IMR-90 (cell line): Measurements from ENCODE around the gene EPAS1. TPM values are rescaled to one million over a fixed set of nuclear protein-coding genes. Genes with fewer than 3 reads are reported as not detected.

Source experiments
- ATAC-seq: fragments of 200-7000 bp; cut with Tn5 transposase; 2 replicates; pipeline ENCODE4 v1.9.1; 2020; ENCODE audit warnings: low read depth, mild to moderate bottlenecking, moderate library complexity
- BruUV-seq: library from RNA; stranded (reverse); fragments of 400-500 nt; replicated peaks from 2 replicates; lab custom pipeline; 2021; lab: Mats Ljungman, UMichigan
- CTCF ChIA-PET: fragments of 300-600 bp; formaldehyde crosslinking; extraction: SDS; loops from one replicate; lab custom pipeline; 2021; ENCODE audit warnings: antibody characterized with exemption; lab: Yijun Ruan, JAX
- POLR2A ChIA-PET: fragments of 300-600 bp; sonication (Branson Sonifier 250); formaldehyde crosslinking; loops from one replicate; lab custom pipeline; 2022; ENCODE audit warnings: antibody characterized with exemption; ENCODE audit not compliant: unreplicated experiment; lab: Charles Lee
- DNase-seq: peaks from one replicate; pipeline ENCODE4 v3.0.0; 2013
- H2AFZ ChIP-seq: replicated peaks from 2 replicates; pipeline ENCODE3; 2013; ENCODE audit warnings: low read length, mild to moderate bottlenecking; ENCODE audit not compliant: poor library complexity
- H2AK5ac ChIP-seq: 2 replicates; pipeline ENCODE4 v1.6.1; 2013; ENCODE audit warnings: low read depth, low read length, inconsistent platforms
- H2AK9ac ChIP-seq: replicated peaks from 2 replicates; pipeline ENCODE3; 2013; ENCODE audit warnings: mild to moderate bottlenecking, low read depth, low read length, moderate library complexity; ENCODE audit not compliant: poor library complexity
- H2BK120ac ChIP-seq: 2 replicates; pipeline ENCODE4 v1.6.1; 2013; ENCODE audit warnings: low read depth, low read length, inconsistent platforms
- H2BK15ac ChIP-seq: 3 replicates; pipeline ENCODE4 v1.6.1; 2013; ENCODE audit warnings: low read depth, low read length, inconsistent platforms
- H2BK20ac ChIP-seq: 2 replicates; pipeline ENCODE4 v1.6.1; 2013; ENCODE audit warnings: low read depth, mild to moderate bottlenecking, inconsistent platforms, low read length, moderate library complexity
- H2BK5ac ChIP-seq: 2 replicates; pipeline ENCODE4 v1.6.1; 2013; ENCODE audit warnings: mild to moderate bottlenecking, low read depth, low read length, inconsistent platforms; ENCODE audit not compliant: poor library complexity, severe bottlenecking
- H3K14ac ChIP-seq: replicated peaks from 2 replicates; pipeline ENCODE4 v1.6.1; 2013; ENCODE audit warnings: low read depth, low read length, inconsistent platforms
- H3K18ac ChIP-seq: 2 replicates; pipeline ENCODE4 v1.6.1; 2013; ENCODE audit warnings: low read depth, low read length, control low read depth
- H3K23ac ChIP-seq: 2 replicates; pipeline ENCODE4 v1.6.1; 2013; ENCODE audit warnings: low read depth, low read length, inconsistent platforms
- H3K27ac ChIP-seq: 2 replicates; pipeline ENCODE4 v1.5.1; 2013; ENCODE audit warnings: mild to moderate bottlenecking, control low read depth, low read length; ENCODE audit not compliant: insufficient read depth
- H3K27me3 ChIP-seq: 2 replicates; pipeline ENCODE4 v1.6.1; 2013; ENCODE audit warnings: low read length; ENCODE audit not compliant: control insufficient read depth, insufficient read depth
- H3K36me3 ChIP-seq: 2 replicates; pipeline ENCODE4 v1.6.1; 2013; ENCODE audit warnings: low read length, mixed read lengths; ENCODE audit not compliant: control insufficient read depth, insufficient read depth
- H3K4ac ChIP-seq: 2 replicates; pipeline ENCODE4 v1.6.1; 2013; ENCODE audit warnings: low read depth, low read length, inconsistent platforms
- H3K4me1 ChIP-seq: 2 replicates; pipeline ENCODE4 v1.6.1; 2013; ENCODE audit warnings: low read length, mixed read lengths; ENCODE audit not compliant: control insufficient read depth, insufficient read depth
- H3K4me2 ChIP-seq: 2 replicates; pipeline ENCODE4 v1.6.1; 2013; ENCODE audit warnings: low read depth, mild to moderate bottlenecking, control low read depth, low read length, moderate library complexity
- H3K4me3 ChIP-seq: 2 replicates; pipeline ENCODE4 v1.5.1; 2013; ENCODE audit warnings: low read depth, mild to moderate bottlenecking, control low read depth, low read length, moderate library complexity; ENCODE audit not compliant: insufficient read depth
- H3K56ac ChIP-seq: 2 replicates; pipeline ENCODE4 v1.6.1; 2013; ENCODE audit warnings: low read length, inconsistent platforms; ENCODE audit not compliant: insufficient read depth; ENCODE audit errors: extremely low read depth
- H3K79me1 ChIP-seq, 2 experiments: 2 replicates each; pipeline ENCODE4 v1.6.1; 2013; ENCODE audit warnings: low read length in 2 of 2, inconsistent platforms in 1 of 2, low read depth in 1 of 2
- H3K9ac ChIP-seq: 2 replicates; pipeline ENCODE4 v1.6.1; 2013; ENCODE audit warnings: low read depth, low read length, control low read depth
- H3K9me1 ChIP-seq: 2 replicates; pipeline ENCODE4 v1.6.1; 2013; ENCODE audit warnings: low read length, inconsistent platforms; ENCODE audit not compliant: insufficient read depth
- H3K9me3 ChIP-seq: 2 replicates; pipeline ENCODE4 v1.6.1; 2013; ENCODE audit warnings: low read length; ENCODE audit not compliant: control insufficient read depth, insufficient read depth
- H4K20me1 ChIP-seq: 2 replicates; pipeline ENCODE4 v1.6.1; 2013; ENCODE audit warnings: low read length, inconsistent platforms; ENCODE audit not compliant: insufficient read depth
- H4K5ac ChIP-seq: 2 replicates; pipeline ENCODE4 v1.6.1; 2013; ENCODE audit warnings: mild to moderate bottlenecking, low read depth, low read length, control low read depth
- H4K8ac ChIP-seq, 2 experiments: 2 replicates each; pipeline ENCODE4 v1.6.1; 2013; ENCODE audit warnings: low read depth in 2 of 2, low read length in 2 of 2, control low read depth in 1 of 2, inconsistent platforms in 1 of 2
- H4K91ac ChIP-seq: 2 replicates; pipeline ENCODE4 v1.6.1; 2013; ENCODE audit warnings: low read depth, low read length, inconsistent platforms; ENCODE audit not compliant: insufficient read depth
- CEBPB ChIP-seq: IDR thresholded peaks from 2 replicates; pipeline ENCODE4 v1.6.1; 2012; ENCODE audit warnings: low read depth, low read length, improper control_type of control experiment
- FOS ChIP-seq: fragments of 150-350 bp; IDR thresholded peaks from 2 replicates; pipeline ENCODE4 v1.6.1; 2016; ENCODE audit warnings: low read depth, low read length
- RAD21 ChIP-seq: IDR thresholded peaks from 2 replicates; pipeline ENCODE4 v1.6.1; 2012; ENCODE audit warnings: low read length, improper control_type of control experiment
- WGBS, 2 experiments: methylation state at CpG; one replicate each; pipeline versions ENCODE4 v1.1.5 to v1.1.7; 2013; ENCODE audit warnings: missing lambda C conversion rate in 2 of 2; ENCODE audit not compliant: insufficient read length in 1 of 2; ENCODE audit errors: extremely low coverage in 2 of 2; 5-methylcytosine and 5-hydroxymethylcytosine counted together
- dilution Hi-C: fragments of 300-500 bp; cut with HindIII; formaldehyde crosslinking; loops from one replicate; pipeline ENCODE4 v1.14.3; 2018; ENCODE audit warnings: low sequenced_read_pairs; ENCODE audit not compliant: unreplicated experiment
- in situ Hi-C: fragments of 300-500 bp; cut with MboI; formaldehyde crosslinking; loops from 3 replicates; pipeline ENCODE4 v1.14.3; 2019; ENCODE audit warnings: low sequenced_read_pairs, inconsistent platforms, mixed read lengths
- intact Hi-C: fragments of 100-400 bp; cut with micrococcal nuclease; formaldehyde crosslinking; loops from 2 replicates; pipeline ENCODE4 v1.10.0; 2022
- polyA plus RNA-seq, 3 experiments: library from polyadenylated mRNA; depleted of rRNA; stranded (reverse); fragments of >200 nt; gene quantifications; 2 replicates each; pipeline ENCODE4 v1.2.3, GENCODE V29; 2012; ENCODE audit warnings: low replicate concordance in 1 of 3
- total RNA-seq: library from RNA; depleted of rRNA; stranded (reverse); fragments of >200 nt; gene quantifications from 2 replicates; pipeline ENCODE4 v1.2.3, GENCODE V29; 2012

EPAS1 gene
- total and polyA plus RNA-seq, 2 of the 4 experiments (the other 2 are of a cell fraction), result 40.7 to 120 TPM

GRCh38 chr2:46351098-46351749 lies 54.0 kb downstream of the EPAS1 start:
- Histone ChIP-seq H3K79me1 (peaks cover 47 to 97% of the 10 kb centered on the region in 2 experiments; a peak in 3 of 4 replicates), H3K4me3 (no peak overlapping the region), H3K4me1 (no peaks in the 10 kb centered on the region), H2AK5ac (no peak overlapping the region), H3K9me1 (peaks cover 13% of the 10 kb centered on the region), H4K20me1 (peaks cover 75% of the 10 kb centered on the region), H2BK5ac (no peak overlapping the region), H3K4me2 (no peak overlapping the region), H2BK15ac (no peak overlapping the region), H3K4ac (no peak overlapping the region), H2AFZ (no peak overlapping the region), H4K8ac (no peak overlapping the region), H2AK9ac (no peak overlapping the region), H3K9me3 (no peaks in the 10 kb centered on the region), H3K23ac (no peak overlapping the region), H3K27me3 (no peaks in the 10 kb centered on the region), H4K91ac (no peak overlapping the region), H3K14ac (no peak overlapping the region), H2BK120ac (no peak overlapping the region), H3K18ac (no peak overlapping the region), H3K27ac (no peak overlapping the region), H2BK20ac (no peak overlapping the region), H3K56ac (no peak overlapping the region), H3K9ac (no peak overlapping the region), H3K36me3 (peaks cover 83% of the 10 kb centered on the region), H4K5ac (no peak overlapping the region)
- TF ChIP-seq FOS (no peak), CEBPB (no peak), RAD21 (no peak)
- no peak for ATAC-seq
- intact Hi-C loops (loop anchor here (5.0 kb wide), 1 partner anchor 719 kb away; no protein-coding TSS in a partner anchor), in situ Hi-C loops (loop anchor here (25.0 kb wide), 1 partner anchor 339 kb away; no protein-coding TSS in a partner anchor), dilution Hi-C loops (no loop called here)
- DNase-seq, result no peak
- POLR2A ChIA-PET, result no interaction called here
- CTCF ChIA-PET, result no interaction called here
- 92% methylated on average over 2 of the region's 5 CpGs; no CpG with 5 or more reads in 1 of the 2 experiments for WGBS, 2 experiments
- BruUV-seq, result no TSS peak
